ENCODE data around the gene CRYGN.

DNA sequence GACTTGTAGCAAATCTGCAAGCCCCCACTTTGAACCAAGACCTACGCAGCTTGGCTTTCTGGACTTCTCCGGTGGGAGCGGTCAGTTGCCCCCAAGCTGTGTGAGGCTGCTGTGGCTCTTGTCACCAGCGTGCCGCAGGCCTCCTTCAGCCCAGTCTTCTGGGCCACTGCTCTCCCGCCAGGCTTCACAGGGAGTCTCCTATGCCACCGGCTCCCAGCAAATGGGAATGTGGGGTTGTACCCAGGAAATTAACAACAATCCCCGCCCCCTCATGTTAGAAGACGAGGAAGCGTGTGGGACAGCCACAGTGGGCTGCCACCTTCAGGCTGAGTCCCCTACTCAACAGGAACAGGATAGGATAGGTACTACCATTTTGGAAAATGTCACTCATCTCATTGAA, 34.4 kb downstream of the CRYGN start:
- TF ChIP-seq CTCF (IDR thresholded peaks at IDR 0.05) = no peak
- TF ChIP-seq POLR2A (IDR thresholded peaks at IDR 0.05) = no peak

Data from esophagus squamous epithelium (tissue), 4 donors.